H9 (cell line): ENCODE measurements around the gene DNHD1. TPM values are rescaled to one million over a fixed set of nuclear protein-coding genes. Genes with fewer than 3 reads are reported as not detected.

Experiments
- DNase-seq: peaks from one replicate; pipeline ENCODE4 v3.0.0-alpha.2; 2017
- H2AFZ ChIP-seq: one replicate; pipeline ENCODE4 v1.6.1; 2013; ENCODE audit warnings: mild to moderate bottlenecking, low read length, control low read depth, moderate library complexity
- H2AK5ac ChIP-seq: 2 replicates; pipeline ENCODE4 v1.6.1; 2013; ENCODE audit warnings: low read length, control low read depth, mixed read lengths; ENCODE audit not compliant: insufficient read length
- H2BK120ac ChIP-seq: one replicate; pipeline ENCODE4 v1.6.1; 2013; ENCODE audit warnings: low read depth, mild to moderate bottlenecking, low read length, control low read depth, inconsistent platforms; ENCODE audit not compliant: poor library complexity, severe bottlenecking
- H2BK12ac ChIP-seq: 2 replicates; pipeline ENCODE4 v1.6.1; 2013; ENCODE audit warnings: low read length, control low read depth, mixed read lengths, low read depth; ENCODE audit not compliant: insufficient read length
- H2BK15ac ChIP-seq: 2 replicates; pipeline ENCODE4 v1.6.1; 2013; ENCODE audit warnings: low read depth, low read length, control low read depth
- H2BK20ac ChIP-seq: one replicate; pipeline ENCODE4 v1.6.1; 2013; ENCODE audit warnings: low read depth, mild to moderate bottlenecking, low read length, control low read depth, inconsistent platforms; ENCODE audit not compliant: poor library complexity, severe bottlenecking
- H2BK5ac ChIP-seq: 2 replicates; pipeline ENCODE4 v1.6.1; 2013; ENCODE audit warnings: low read length, control low read depth, mixed read lengths; ENCODE audit not compliant: insufficient read length
- H3K14ac ChIP-seq: 2 replicates; pipeline ENCODE4 v1.6.1; 2013; ENCODE audit warnings: low read length, control low read depth; ENCODE audit not compliant: insufficient read depth
- H3K18ac ChIP-seq: 2 replicates; pipeline ENCODE4 v1.6.1; 2013; ENCODE audit warnings: low read depth, mild to moderate bottlenecking, mixed read lengths, low read length, control low read depth; ENCODE audit not compliant: insufficient read length
- H3K23ac ChIP-seq: 2 replicates; pipeline ENCODE4 v1.6.1; 2013; ENCODE audit warnings: low read length, control low read depth, mixed read lengths, low read depth; ENCODE audit not compliant: insufficient read length
- H3K23me2 ChIP-seq: 2 replicates; pipeline ENCODE4 v1.6.1; 2013; ENCODE audit warnings: low read depth, mild to moderate bottlenecking, mixed read lengths, low read length, control low read depth; ENCODE audit not compliant: insufficient read length, poor library complexity, severe bottlenecking
- H3K27ac ChIP-seq: 2 replicates; pipeline ENCODE4 v1.5.1; 2013; ENCODE audit warnings: low read length, control low read depth, mixed read lengths, low read depth; ENCODE audit not compliant: insufficient read length
- H3K27me3 ChIP-seq: 2 replicates; pipeline ENCODE4 v1.6.1; 2013; ENCODE audit warnings: low read length, control low read depth, inconsistent platforms; ENCODE audit not compliant: insufficient read depth
- H3K4ac ChIP-seq: 2 replicates; pipeline ENCODE4 v1.6.1; 2013; ENCODE audit warnings: low read depth, mild to moderate bottlenecking, control low read depth, inconsistent platforms, low read length, moderate library complexity
- H3K4me1 ChIP-seq: 2 replicates; pipeline ENCODE4 v1.6.1; 2013; ENCODE audit warnings: low read length, control low read depth, inconsistent platforms; ENCODE audit not compliant: insufficient read depth
- H3K4me2 ChIP-seq: 2 replicates; pipeline ENCODE4 v1.6.1; 2013; ENCODE audit warnings: low read length, control low read depth, mixed read lengths; ENCODE audit not compliant: insufficient read length, insufficient read depth
- H3K56ac ChIP-seq: 2 replicates; pipeline ENCODE4 v1.6.1; 2013; ENCODE audit warnings: low read depth, mild to moderate bottlenecking, mixed read lengths, low read length, control low read depth; ENCODE audit not compliant: insufficient read length
- H3K79me1 ChIP-seq: 2 replicates; pipeline ENCODE4 v1.6.1; 2013; ENCODE audit warnings: low read depth, mild to moderate bottlenecking, moderate library complexity, low read length, control low read depth, inconsistent platforms; ENCODE audit not compliant: insufficient read depth, poor library complexity, severe bottlenecking
- H3K79me2 ChIP-seq: 2 replicates; pipeline ENCODE4 v1.6.1; 2013; ENCODE audit warnings: low read length, control low read depth, inconsistent platforms; ENCODE audit not compliant: insufficient read depth
- H3K9ac ChIP-seq: 2 replicates; pipeline ENCODE4 v1.6.1; 2013; ENCODE audit warnings: low read length, control low read depth, mixed read lengths; ENCODE audit not compliant: insufficient read length; ENCODE audit errors: extremely low read depth
- H3K9me3 ChIP-seq: one replicate; pipeline ENCODE4 v1.6.1; 2013; ENCODE audit warnings: low read depth, low read length, inconsistent platforms; ENCODE audit not compliant: control insufficient read depth
- H3T11ph ChIP-seq: one replicate; pipeline ENCODE4 v1.6.1; 2013; ENCODE audit warnings: mild to moderate bottlenecking, low read length, control low read depth, inconsistent platforms
- H4K20me1 ChIP-seq: one replicate; pipeline ENCODE4 v1.6.1; 2013; ENCODE audit not compliant: control insufficient read depth, insufficient read length, insufficient read depth
- H4K5ac ChIP-seq: 2 replicates; pipeline ENCODE4 v1.6.1; 2013; ENCODE audit warnings: low read depth, mild to moderate bottlenecking, mixed read lengths, low read length, control low read depth; ENCODE audit not compliant: insufficient read length
- H4K8ac ChIP-seq: replicated peaks from 2 replicates; pipeline ENCODE4 v1.6.1; 2013; ENCODE audit warnings: low read length, control low read depth, mixed read lengths, low read depth; ENCODE audit not compliant: insufficient read length
- H4K91ac ChIP-seq: 2 replicates; pipeline ENCODE4 v1.6.1; 2013; ENCODE audit warnings: low read depth, mild to moderate bottlenecking, moderate library complexity, mixed read lengths, low read length, control low read depth; ENCODE audit not compliant: insufficient read length
- H3K27ac Mint-ChIP-seq, 3 experiments: 2 replicates in 2 of 3; 3 replicates in 1 of 3; pipeline ENCODE4 v1.8.0; 2020 to 2021; ENCODE audit warnings: mixed read lengths in 3 of 3, mild to moderate bottlenecking in 1 of 3, moderate library complexity in 1 of 3
- H3K27me3 Mint-ChIP-seq: 2 replicates; pipeline ENCODE4 v1.8.0; 2021; ENCODE audit warnings: low read depth, mild to moderate bottlenecking, moderate library complexity, mixed read lengths
- H3K36me3 Mint-ChIP-seq, 3 experiments: 2 replicates in 2 of 3; 3 replicates in 1 of 3; pipeline ENCODE4 v1.8.0; 2020 to 2021; ENCODE audit warnings: low read depth in 3 of 3, mixed read lengths in 3 of 3; ENCODE audit not compliant: insufficient read depth in 1 of 3
- H3K4me1 Mint-ChIP-seq, 2 experiments: 2 replicates each; pipeline ENCODE4 v1.8.0; 2020; ENCODE audit warnings: mixed read lengths in 2 of 2
- H3K4me3 Mint-ChIP-seq, 2 experiments: 2 replicates in 1 of 2; 3 replicates in 1 of 2; pipeline ENCODE4 v1.8.0; 2020 to 2021; ENCODE audit warnings: mild to moderate bottlenecking in 2 of 2, mixed read lengths in 2 of 2, moderate library complexity in 1 of 2
- H3K9me3 Mint-ChIP-seq, 2 experiments: 2 replicates in 1 of 2; 3 replicates in 1 of 2; pipeline ENCODE4 v1.8.0; 2020; ENCODE audit warnings: mild to moderate bottlenecking in 2 of 2, mixed read lengths in 2 of 2, moderate library complexity in 1 of 2
- CTCF ChIP-seq: fragments of 200-600 bp; sonication (generic); conservative IDR thresholded peaks from 3 replicates; pipeline ENCODE4 v1.8.0; 2021; ENCODE audit warnings: antibody characterized with exemption, mild to moderate bottlenecking
- WGBS: extraction: QIAGEN DNeasy Blood & Tissue Kit; methylation state at CpG from one replicate; pipeline ENCODE4 v1.1.7; 2013; ENCODE audit warnings: missing lambda C conversion rate, low lambda C conversion rate, mixed read lengths; ENCODE audit not compliant: insufficient read length; ENCODE audit errors: extremely low coverage; 5-methylcytosine and 5-hydroxymethylcytosine counted together
- total RNA-seq: library from RNA; stranded (reverse); gene quantifications from 2 replicates; pipeline ENCODE4 v1.2.1, GENCODE V29; 2021

DNHD1 gene
- total RNA-seq, 1 experiment from 2014 or later = 3.5 TPM

GRCh38 chr11:6567371-6567745 lies 70.3 kb downstream of the DNHD1 start:
- H2BK15ac ChIP-seq = no peak overlapping the region
- H3K18ac ChIP-seq = no peak overlapping the region
- no peak overlapping the region for H3T11ph ChIP-seq
- no peaks in the 10 kb centered on the region for H3K27me3 Mint-ChIP-seq
- H4K5ac ChIP-seq = no peak overlapping the region
- no peak for TF ChIP-seq CTCF
- H3K9me3 Mint-ChIP-seq = no peaks in the 10 kb centered on the region; a peak in 2 of 5 replicates
- H3K79me2 ChIP-seq = no peaks in the 10 kb centered on the region
- H3K4me1 Mint-ChIP-seq = peaks cover 29 to 33% of the 10 kb centered on the region in 2 experiments
- no peak for DNase-seq
- H2AFZ ChIP-seq = no peak overlapping the region
- peaks cover 6% of the 10 kb centered on the region; the same call in 1 of the 2 replicates for H3K4me1 ChIP-seq
- H2BK20ac ChIP-seq = no peak overlapping the region
- no peak overlapping the region for H3K4me3 Mint-ChIP-seq
- no CpG with 5 or more reads among the region's 7 CpGs for WGBS
- H3K56ac ChIP-seq = no peak overlapping the region
- H3K27ac Mint-ChIP-seq = no peak overlapping the region
- H3K27me3 ChIP-seq = no peaks in the 10 kb centered on the region
- H3K9me3 ChIP-seq = no peaks in the 10 kb centered on the region
- H2BK120ac ChIP-seq = no peak overlapping the region
- no peaks in the 10 kb centered on the region for H4K20me1 ChIP-seq
- no peak overlapping the region for H3K4me2 ChIP-seq
- no peak overlapping the region for H2AK5ac ChIP-seq
- no peak overlapping the region for H3K27ac ChIP-seq
- H3K23ac ChIP-seq = no peak overlapping the region
- H3K23me2 ChIP-seq = no peaks in the 10 kb centered on the region
- no peak overlapping the region for H2BK5ac ChIP-seq
- H3K9ac ChIP-seq = no peak overlapping the region
- H2BK12ac ChIP-seq = no peak overlapping the region
- H3K14ac ChIP-seq = no peak overlapping the region; the same call in 1 of the 2 replicates
- no peaks in the 10 kb centered on the region; a peak in 2 of 7 replicates for H3K36me3 Mint-ChIP-seq
- H4K91ac ChIP-seq = no peak overlapping the region
- no peak overlapping the region for H3K4ac ChIP-seq
- no peak overlapping the region for H4K8ac ChIP-seq
- no peaks in the 10 kb centered on the region for H3K79me1 ChIP-seq
